CD4-positive, alpha-beta T cell treated with Interleukin-12 subunit alpha and Interleukin-12 subunit beta, for 1 hour (primary cell): ENCODE measurements around the gene FGR.
A peak's percentile ranks its signal among the peaks of the same experiment; 100 is the strongest.
"Not testable (repeated sequence)": the region's sequence is repeated elsewhere in the genome, so short reads cannot be mapped to it uniquely, and the experiment has no call there.

Source experiments
- DNase-seq: peaks from one replicate; pipeline ENCODE4 v3.0.0-alpha.2; 2020

The FGR gene

DNA sequence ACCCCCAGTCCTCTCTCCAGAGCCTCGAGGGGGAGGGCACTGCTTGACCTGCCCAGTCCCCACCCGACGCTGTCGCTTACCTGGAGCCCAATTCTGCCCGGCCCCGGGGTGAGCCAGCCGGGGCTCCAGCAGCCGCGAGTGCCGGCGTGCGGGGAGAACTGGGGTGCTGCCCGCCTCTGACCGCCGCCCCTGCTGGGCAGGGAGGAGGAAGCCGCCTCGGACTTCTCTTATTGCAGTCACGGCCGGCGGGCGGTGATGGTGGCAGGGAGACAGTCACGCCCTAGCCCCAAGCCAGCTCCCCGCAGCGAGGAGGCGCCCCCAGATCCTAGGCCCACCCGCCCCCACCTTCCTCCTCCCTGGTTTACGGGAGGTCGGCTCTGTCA lies at the start of gene FGR:
Gene FGR (minus strand): TSS at position 201 of the 383 bp plus-strand sequence. CDS start 11,269 bp downstream, outside the sequence.
- DNase-seq: no peak

- no peak for DNase-seq
These were observed 49.2 kb upstream of the FGR start for GRCh38 chr1:27684176-27684575.

GRCh38 chr1:27682351-27682944 lies 47.5 kb upstream of the FGR start:
- DNase-seq: no peak

- not testable (repeated sequence) for DNase-seq
These were observed 46.6 kb upstream of the FGR start for GRCh38 chr1:27681580-27681979.

- not testable (repeated sequence) for DNase-seq
These were observed 45.3 kb upstream of the FGR start for GRCh38 chr1:27680225-27680791.

DNA sequence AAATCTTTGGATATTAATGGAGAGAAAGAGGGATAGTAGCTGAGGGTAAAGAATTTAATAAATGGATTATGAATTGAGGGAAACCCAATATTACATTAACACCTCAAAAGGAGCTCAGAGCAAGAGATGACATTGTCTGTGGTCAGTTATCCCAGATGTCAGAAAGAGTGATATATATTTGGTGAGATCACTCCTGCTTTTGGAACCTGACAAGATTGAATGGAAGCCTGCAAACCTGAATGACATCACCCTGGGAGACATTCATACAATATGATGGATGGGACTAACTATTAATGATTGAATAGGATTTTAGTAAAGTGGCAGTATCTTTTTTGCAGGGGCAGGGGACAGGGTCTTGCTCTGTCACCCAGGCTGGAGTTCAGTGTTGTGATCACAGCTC lies 43.8 kb upstream of the FGR start:
- no peak for DNase-seq

DNA sequence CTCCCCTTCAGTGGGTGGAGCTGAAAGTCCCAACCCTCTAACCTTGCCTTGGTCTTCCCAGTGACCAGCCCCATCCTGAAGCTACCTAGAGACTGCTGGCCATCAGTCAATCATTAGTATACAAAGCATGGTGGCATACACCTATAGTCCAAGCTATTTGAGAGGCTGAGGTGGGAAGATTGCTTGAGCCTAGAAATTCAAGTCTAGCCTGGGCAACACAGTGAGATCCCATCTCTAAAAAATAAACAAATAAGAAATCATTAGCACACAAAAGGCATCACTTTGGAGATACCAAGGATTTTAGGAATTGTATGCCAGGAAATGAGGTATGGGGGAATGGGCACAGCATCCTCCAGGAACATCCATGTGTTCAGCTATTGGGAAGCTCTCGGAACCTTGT lies 41.4 kb upstream of the FGR start:
- DNase-seq: no peak

DNA sequence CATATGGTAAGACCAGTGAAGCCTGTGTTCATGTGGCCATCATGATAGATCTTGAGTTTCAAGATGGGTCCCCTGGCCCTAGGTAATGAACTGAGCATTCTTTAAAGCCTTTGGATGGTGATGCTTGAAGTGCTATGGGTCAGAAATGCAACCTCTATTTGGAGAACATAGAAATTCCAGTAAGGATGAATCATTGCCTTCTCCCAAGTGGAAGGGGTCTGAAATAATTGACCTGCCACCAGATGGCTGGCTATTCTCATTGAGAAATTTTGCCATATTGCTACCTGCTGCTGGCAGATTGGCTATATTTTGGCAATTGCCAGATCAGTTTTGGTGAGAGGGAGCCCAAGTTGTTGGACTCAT lies 37.7 kb upstream of the FGR start:
- no peak for DNase-seq

DNA sequence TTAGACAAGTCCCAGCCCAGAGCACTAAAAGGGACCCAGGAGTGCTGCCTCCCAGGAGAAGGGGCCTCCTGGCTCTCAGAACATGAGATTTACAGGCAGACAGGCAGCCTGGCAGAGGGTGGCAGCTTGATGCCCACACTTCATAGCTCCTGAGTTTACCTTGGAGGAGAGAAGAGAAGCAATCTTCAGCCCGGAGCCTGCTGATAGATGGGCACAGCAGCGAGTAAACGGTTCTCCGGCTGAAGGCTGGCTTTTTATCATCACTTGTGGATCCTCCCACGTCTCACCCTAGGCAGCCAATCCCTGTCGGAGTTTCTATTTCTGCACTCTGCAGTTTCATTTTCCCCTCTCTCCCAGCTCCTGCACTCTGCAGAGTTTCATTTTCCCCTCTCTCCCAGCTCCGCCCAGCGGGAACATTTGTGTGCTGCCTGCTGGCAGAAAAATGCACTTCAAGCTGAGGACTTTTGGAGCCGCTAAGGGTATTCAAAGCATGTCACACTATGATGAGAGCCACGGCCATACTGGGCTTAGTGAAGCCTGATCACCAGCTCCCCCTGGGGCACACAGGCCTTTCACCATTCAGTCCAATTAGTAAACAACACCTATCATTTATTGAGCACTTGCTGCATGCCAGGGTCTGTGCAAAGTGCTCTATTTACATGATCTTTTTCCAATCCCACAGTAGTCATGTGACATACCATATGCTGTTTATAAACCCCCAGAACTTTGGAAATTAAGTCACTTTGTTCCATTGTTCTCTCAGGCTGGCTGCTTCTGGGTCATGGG lies 37.2 kb upstream of the FGR start, which contains the start of gene IFI6:
Gene IFI6 (minus strand): TSS at position 229 of the 786 bp plus-strand sequence. CDS start 2,878 bp downstream, outside the sequence.
- peak; percentile 88 for DNase-seq

DNA sequence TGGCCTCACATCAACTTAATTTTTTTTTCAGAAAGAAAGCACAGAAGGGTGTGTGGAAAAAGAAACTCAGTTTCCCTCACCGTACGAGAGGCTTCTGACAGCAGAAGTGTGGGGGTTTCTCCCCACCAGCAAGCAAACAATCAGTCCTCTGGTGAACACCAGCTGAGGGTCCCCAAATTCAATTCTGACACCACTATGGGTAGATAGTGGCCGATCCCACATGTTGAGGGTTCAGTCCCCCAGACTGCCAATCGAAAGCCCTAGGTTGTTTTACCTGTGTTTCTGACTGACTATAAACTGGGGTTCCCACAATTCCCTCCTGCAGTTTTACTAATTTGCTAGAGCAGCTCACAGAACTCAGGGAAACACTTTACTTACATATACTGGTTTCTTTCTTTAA lies 34.9 kb upstream of the FGR start:
- no peak for DNase-seq

DNA sequence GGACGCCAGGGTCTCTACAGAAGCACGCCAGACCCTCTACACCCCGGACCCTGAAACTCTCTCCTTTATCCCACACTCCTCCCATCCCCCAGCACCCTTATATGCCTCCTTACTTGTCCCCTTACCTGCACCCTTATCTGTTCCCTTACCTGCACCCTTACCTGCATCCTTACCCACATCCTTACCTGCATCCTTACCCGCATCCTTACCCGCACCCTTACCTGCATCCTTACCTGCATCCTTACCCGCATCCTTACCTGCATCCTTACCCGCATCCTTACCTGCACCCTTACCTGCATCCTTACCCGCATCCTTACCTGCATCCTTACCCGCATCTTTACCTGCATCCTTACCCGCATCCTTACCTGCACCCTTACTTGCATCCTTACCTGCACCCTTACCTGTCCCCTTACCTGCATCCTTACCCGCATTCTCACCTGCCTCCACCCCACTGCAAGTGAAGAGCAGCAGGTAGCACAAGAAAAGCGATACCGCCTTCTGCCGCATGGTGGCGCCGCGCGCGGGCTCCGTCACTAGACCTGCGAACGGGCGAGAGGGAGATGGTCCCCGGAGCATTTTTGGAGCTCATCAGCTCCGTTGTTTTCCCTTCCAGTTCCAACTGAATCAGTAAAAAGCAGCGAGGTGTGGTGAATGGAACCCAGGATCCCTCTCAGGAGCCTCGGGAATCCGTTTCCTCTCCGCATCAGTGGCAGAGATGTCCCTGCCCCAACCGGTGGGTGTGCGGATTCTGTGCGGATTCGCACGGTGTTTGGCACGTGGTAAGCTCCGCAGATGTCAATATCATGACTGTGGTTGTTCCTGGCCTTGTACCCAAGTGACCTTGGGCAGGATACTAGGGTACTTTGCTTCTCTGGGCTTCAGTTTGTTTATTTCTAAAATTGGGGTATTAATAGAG lies 34.1 kb upstream of the FGR start:
- peak; percentile 88 for DNase-seq

GRCh38 chr1:27668121-27668807 lies 33.3 kb upstream of the FGR start:
- no peak for DNase-seq

DNA sequence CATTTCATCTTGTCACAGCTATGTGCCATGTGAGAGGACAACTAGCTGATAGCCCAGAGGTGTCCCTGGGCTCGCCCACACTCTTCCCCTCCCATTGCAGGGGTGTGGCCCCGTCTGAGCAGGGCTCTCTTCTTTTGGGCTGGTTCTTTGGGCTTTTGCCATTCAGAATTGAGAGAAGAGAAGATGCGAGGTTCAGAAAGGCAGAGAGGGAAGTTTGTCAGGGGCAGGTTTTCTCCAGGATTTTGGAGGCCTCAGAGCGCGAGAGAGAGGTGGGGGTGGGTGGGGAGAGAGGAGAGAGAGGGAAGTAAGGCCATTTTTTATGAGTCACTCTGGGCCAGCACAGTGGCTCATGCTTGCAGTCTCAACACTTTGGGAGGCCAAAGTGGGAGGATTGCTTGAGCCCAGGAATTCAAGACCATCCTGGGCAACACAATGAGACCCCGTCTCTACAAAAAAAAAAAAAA lies 31.8 kb upstream of the FGR start:
- DNase-seq: no peak

GRCh38 chr1:27666294-27666693 lies 31.3 kb upstream of the FGR start:
- no peak for DNase-seq

GRCh38 chr1:27665016-27665651 lies 30.1 kb upstream of the FGR start:
- DNase-seq: no peak

- no peak for DNase-seq
These were observed 29.3 kb upstream of the FGR start for GRCh38 chr1:27664291-27664690.

DNA sequence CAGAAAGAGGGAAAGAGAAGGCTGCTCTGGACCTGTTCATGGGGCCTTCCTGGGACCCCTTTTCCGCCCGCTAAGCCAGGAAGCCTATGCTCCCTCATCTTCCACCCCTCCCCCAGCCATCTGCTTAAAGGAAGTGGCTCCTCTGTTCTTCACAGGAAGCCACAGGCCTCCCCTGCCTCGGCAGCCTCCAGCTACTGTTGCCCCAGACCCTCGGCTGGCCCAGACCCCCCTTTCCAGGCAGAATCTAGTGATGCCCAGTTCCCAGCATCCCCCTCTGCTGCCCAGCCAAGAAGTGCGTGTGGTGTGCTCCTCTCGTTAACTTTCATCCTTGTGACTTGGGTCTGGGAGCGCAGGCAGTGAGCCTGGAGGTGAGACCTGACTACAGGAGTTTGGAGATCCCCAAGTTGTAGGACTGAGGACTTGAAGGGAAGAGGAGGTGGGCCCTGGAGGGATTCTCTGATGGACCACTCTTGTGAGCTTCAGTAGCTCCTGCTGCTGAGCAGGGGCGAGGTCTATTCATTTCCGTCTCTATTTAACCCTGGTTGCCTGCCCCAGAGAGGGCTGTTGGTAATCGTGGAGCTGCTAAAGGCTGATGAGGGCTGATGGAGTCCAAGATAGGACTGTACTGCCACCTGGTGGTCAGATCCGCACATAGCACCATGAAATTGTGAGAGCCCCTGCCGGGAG lies 27.9 kb upstream of the FGR start:
- peak; percentile 92 for DNase-seq

- DNase-seq: no peak
These were observed 27.3 kb upstream of the FGR start for GRCh38 chr1:27662261-27662660.

- no peak for DNase-seq
These were observed 26.6 kb upstream of the FGR start for GRCh38 chr1:27661412-27662075.

DNA sequence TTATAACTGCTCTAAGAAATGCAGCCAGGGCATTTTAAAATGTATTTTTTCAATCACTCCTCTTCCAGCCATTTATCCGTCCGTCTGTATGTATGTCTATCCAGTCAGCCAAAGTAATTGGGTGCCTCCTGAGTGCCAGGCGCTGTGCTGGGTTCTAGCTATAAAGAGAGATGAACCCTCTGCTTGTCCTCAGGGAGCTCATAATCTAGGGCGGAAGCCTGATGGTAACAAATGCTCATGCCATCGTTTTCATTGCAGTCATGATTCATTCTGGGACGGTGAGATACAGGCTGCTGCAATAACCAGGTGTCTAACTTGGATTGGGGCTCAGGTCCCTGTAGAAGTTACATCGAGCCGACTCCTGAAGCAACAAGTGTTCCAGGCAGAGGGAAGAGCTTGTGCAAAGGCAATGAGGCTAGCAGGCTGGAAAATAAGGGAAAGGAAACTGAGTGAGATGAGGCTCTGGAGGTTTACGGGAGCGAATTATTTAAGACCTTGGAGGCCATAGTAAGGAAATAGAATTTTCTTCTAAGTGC lies 25.4 kb upstream of the FGR start:
- DNase-seq: no peak
